NB4 (cell line): ENCODE results near the gene BMPER.

Experiments used
- POLR2A ChIP-seq: IDR thresholded peaks from 2 replicates; pipeline ENCODE4 v1.6.1; 2011; ENCODE audit warnings: mild to moderate bottlenecking; ENCODE audit not compliant: insufficient read length; ENCODE audit errors: extremely low read depth
- TF ChIP-seq, protein P1 (sequence below): IDR thresholded peaks from one replicate; pipeline ENCODE4 v1.5.1; 2012; ENCODE audit warnings: low read depth, low read length

DNA sequence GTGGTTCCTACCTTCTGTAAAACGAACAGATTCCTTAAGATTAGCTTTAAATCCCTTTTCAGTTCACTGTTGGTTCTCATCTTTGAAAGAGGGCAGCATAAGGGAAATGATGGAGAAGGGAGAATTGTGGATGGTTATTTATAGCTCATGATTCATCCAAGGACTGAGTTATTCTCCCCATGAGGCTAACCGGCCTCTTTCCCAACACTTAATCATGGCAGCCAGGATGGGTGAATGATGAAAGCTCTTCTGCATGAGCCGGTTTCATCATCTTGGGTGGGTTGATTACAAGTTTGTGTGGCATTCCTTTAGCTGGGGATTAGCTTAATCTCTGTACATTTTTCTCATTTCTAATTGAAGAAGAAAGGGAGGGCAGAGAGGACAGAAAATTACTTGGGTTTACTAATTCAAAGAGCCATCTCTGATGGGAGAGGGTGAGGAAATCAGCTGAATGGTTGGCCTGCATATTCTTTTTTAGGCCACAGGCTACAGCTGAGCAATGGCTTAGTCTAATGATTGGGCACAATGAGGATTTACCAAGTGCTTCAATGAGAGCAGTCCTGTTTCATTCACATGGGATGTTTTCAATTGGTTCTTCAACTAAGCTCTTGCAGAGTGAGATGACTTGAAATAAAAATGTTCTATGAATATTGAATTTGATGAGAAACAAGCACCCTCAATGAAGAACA is 250.0 kb downstream of the BMPER start:
- TF ChIP-seq, protein P1, sequence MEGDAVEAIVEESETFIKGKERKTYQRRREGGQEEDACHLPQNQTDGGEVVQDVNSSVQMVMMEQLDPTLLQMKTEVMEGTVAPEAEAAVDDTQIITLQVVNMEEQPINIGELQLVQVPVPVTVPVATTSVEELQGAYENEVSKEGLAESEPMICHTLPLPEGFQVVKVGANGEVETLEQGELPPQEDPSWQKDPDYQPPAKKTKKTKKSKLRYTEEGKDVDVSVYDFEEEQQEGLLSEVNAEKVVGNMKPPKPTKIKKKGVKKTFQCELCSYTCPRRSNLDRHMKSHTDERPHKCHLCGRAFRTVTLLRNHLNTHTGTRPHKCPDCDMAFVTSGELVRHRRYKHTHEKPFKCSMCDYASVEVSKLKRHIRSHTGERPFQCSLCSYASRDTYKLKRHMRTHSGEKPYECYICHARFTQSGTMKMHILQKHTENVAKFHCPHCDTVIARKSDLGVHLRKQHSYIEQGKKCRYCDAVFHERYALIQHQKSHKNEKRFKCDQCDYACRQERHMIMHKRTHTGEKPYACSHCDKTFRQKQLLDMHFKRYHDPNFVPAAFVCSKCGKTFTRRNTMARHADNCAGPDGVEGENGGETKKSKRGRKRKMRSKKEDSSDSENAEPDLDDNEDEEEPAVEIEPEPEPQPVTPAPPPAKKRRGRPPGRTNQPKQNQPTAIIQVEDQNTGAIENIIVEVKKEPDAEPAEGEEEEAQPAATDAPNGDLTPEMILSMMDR = no peak
- no peak for TF ChIP-seq POLR2A
